Neural progenitor cell (in vitro differentiated cells): ENCODE measurements around the gene TMCO4. TPM values are rescaled to one million over a fixed set of nuclear protein-coding genes. Genes with fewer than 3 reads are reported as not detected.

Source experiments
- DNase-seq: peaks from one replicate; pipeline ENCODE4 v3.0.0-alpha.2; 2016; ENCODE audit warnings: low spot score
- H2AFZ ChIP-seq: fragments of 200-600 bp; sonication (generic); replicated peaks from 2 replicates; pipeline ENCODE4 v1.6.1; 2016; ENCODE audit warnings: antibody characterized with exemption
- H3F3A ChIP-seq: fragments of 200-600 bp; sonication (generic); 2 replicates; pipeline ENCODE4 v1.6.1; 2016; ENCODE audit warnings: antibody characterized with exemption, low read depth
- H3K27ac ChIP-seq: fragments of 200-600 bp; sonication (generic); 2 replicates; pipeline ENCODE4 v1.5.1; 2016; ENCODE audit warnings: mild to moderate bottlenecking
- H3K27me3 ChIP-seq: fragments of 200-600 bp; sonication (generic); 2 replicates; pipeline ENCODE4 v1.6.1; 2016; ENCODE audit warnings: mild to moderate bottlenecking, moderate library complexity
- H3K36me3 ChIP-seq: fragments of 200-600 bp; sonication (generic); 2 replicates; pipeline ENCODE4 v1.5.1; 2016
- H3K4me1 ChIP-seq: fragments of 200-600 bp; sonication (generic); 2 replicates; pipeline ENCODE4 v1.6.1; 2016; ENCODE audit warnings: mixed run types
- H3K4me2 ChIP-seq: fragments of 200-600 bp; sonication (generic); 2 replicates; pipeline ENCODE4 v1.6.1; 2016
- H3K4me3 ChIP-seq: fragments of 200-600 bp; sonication (generic); 2 replicates; pipeline ENCODE4 v1.5.1; 2016
- H3K79me2 ChIP-seq: fragments of 200-600 bp; sonication (generic); 2 replicates; pipeline ENCODE4 v1.6.1; 2016; ENCODE audit warnings: low read depth
- H3K9ac ChIP-seq: fragments of 200-600 bp; sonication (generic); 2 replicates; pipeline ENCODE4 v1.6.1; 2016
- H3K9me3 ChIP-seq: fragments of 200-600 bp; sonication (generic); 2 replicates; pipeline ENCODE4 v1.5.1; 2016; ENCODE audit warnings: low read depth
- H4K20me1 ChIP-seq: fragments of 200-600 bp; sonication (generic); 2 replicates; pipeline ENCODE4 v1.6.1; 2016; ENCODE audit warnings: low read depth
- H3K27ac Mint-ChIP-seq: 3 replicates; pipeline ENCODE4 v1.8.0; 2021; ENCODE audit warnings: mixed read lengths
- H3K27me3 Mint-ChIP-seq: 2 replicates; pipeline ENCODE4 v1.8.0; 2022; ENCODE audit warnings: low read depth, mild to moderate bottlenecking, inconsistent platforms, moderate library complexity, mixed read lengths; ENCODE audit not compliant: insufficient read depth
- H3K36me3 Mint-ChIP-seq: 3 replicates; pipeline ENCODE4 v1.8.0; 2021; ENCODE audit warnings: mixed read lengths
- H3K4me1 Mint-ChIP-seq: 3 replicates; pipeline ENCODE4 v1.8.0; 2021; ENCODE audit warnings: mixed read lengths
- H3K4me3 Mint-ChIP-seq: 3 replicates; pipeline ENCODE4 v1.8.0; 2021; ENCODE audit warnings: mild to moderate bottlenecking, moderate library complexity, mixed read lengths
- H3K9me3 Mint-ChIP-seq: 3 replicates; pipeline ENCODE4 v1.8.0; 2020; ENCODE audit warnings: mixed read lengths
- CTCF ChIP-seq: fragments of 200-600 bp; sonication (generic); IDR thresholded peaks from 2 replicates; pipeline ENCODE4 v1.5.1; 2017; ENCODE audit warnings: antibody characterized with exemption, mild to moderate bottlenecking
- EZH2 ChIP-seq: fragments of 200-600 bp; sonication (generic); IDR thresholded peaks from 2 replicates; pipeline ENCODE4 v1.6.1; 2017; ENCODE audit warnings: antibody characterized with exemption, mild to moderate bottlenecking, moderate library complexity
- EZH2phosphoT487 ChIP-seq: fragments of 200-600 bp; sonication (generic); IDR thresholded peaks from 2 replicates; pipeline ENCODE4 v1.6.1; 2017; ENCODE audit warnings: antibody characterized with exemption
- total RNA-seq: library from RNA; depleted of rRNA; stranded (reverse); fragments of >200 nt; gene quantifications from 2 replicates; pipeline ENCODE4 v1.2.3, GENCODE V29; 2015; ENCODE audit warnings: low replicate concordance

Gene TMCO4
- total RNA-seq, 1 donor from 2014 or later: 0.30 TPM

GRCh38 chr1:19706136-19706535, 93.6 kb downstream of the TMCO4 start:
- no peaks in the 10 kb centered on the region for H3K9me3 ChIP-seq
- peaks cover 38% of the 10 kb centered on the region for H3K4me1 Mint-ChIP-seq
- H3K4me3 ChIP-seq: no peak overlapping the region
- peaks cover 6% of the 10 kb centered on the region for H3K27me3 Mint-ChIP-seq
- no peaks in the 10 kb centered on the region for H3K36me3 Mint-ChIP-seq
- H3F3A ChIP-seq: peaks cover 16% of the 10 kb centered on the region
- no peak overlapping the region for H3K4me3 Mint-ChIP-seq
- H3K27ac ChIP-seq: no peak overlapping the region
- no peak overlapping the region for H3K9ac ChIP-seq
- H3K36me3 ChIP-seq: no peaks in the 10 kb centered on the region
- DNase-seq: no peak
- no peak overlapping the region for H3K4me2 ChIP-seq
- no peak overlapping the region for H3K27ac Mint-ChIP-seq
- no peaks in the 10 kb centered on the region for H4K20me1 ChIP-seq
- H2AFZ ChIP-seq: no peak overlapping the region
- peaks cover 11% of the 10 kb centered on the region for H3K4me1 ChIP-seq
- no peaks in the 10 kb centered on the region for H3K27me3 ChIP-seq
- no peaks in the 10 kb centered on the region for H3K79me2 ChIP-seq
- TF ChIP-seq EZH2phosphoT487: no peak
- TF ChIP-seq EZH2: no peak
- no peak for TF ChIP-seq CTCF
- H3K9me3 Mint-ChIP-seq: no peaks in the 10 kb centered on the region

- DNase-seq: no peak
- Histone ChIP-seq H3F3A (peaks cover 16% of the 10 kb centered on the region), H3K27me3 (no peaks in the 10 kb centered on the region), H4K20me1 (no peaks in the 10 kb centered on the region), H3K4me2 (no peak overlapping the region), H3K9ac (no peak overlapping the region), H3K9me3 (no peaks in the 10 kb centered on the region), H3K36me3 (no peaks in the 10 kb centered on the region), H3K79me2 (no peaks in the 10 kb centered on the region), H3K4me3 (no peak overlapping the region), H3K4me1 (peaks cover 11% of the 10 kb centered on the region), H3K27ac (no peak overlapping the region), H2AFZ (no peak overlapping the region)
- no peak overlapping the region for H3K4me3 Mint-ChIP-seq
- no peaks in the 10 kb centered on the region for H3K9me3 Mint-ChIP-seq
- H3K27ac Mint-ChIP-seq: no peak overlapping the region
- H3K36me3 Mint-ChIP-seq: no peaks in the 10 kb centered on the region
- H3K27me3 Mint-ChIP-seq: peaks cover 5% of the 10 kb centered on the region
- TF ChIP-seq EZH2 (no peak), CTCF (no peak), EZH2phosphoT487 (no peak)
- peaks cover 32% of the 10 kb centered on the region for H3K4me1 Mint-ChIP-seq
These were observed 94.3 kb downstream of the TMCO4 start for GRCh38 chr1:19705464-19705863.

GRCh38 chr1:19704247-19705113, 95.2 kb downstream of the TMCO4 start:
- Histone ChIP-seq H2AFZ (peak overlapping the region; percentile 22), H3K36me3 (no peaks in the 10 kb centered on the region), H4K20me1 (no peaks in the 10 kb centered on the region), H3K4me3 (no peak overlapping the region), H3F3A (peaks cover 16% of the 10 kb centered on the region), H3K9me3 (no peaks in the 10 kb centered on the region), H3K79me2 (no peaks in the 10 kb centered on the region), H3K4me2 (peak overlapping the region; percentile 24), H3K9ac (no peak overlapping the region), H3K4me1 (peaks cover 11% of the 10 kb centered on the region), H3K27ac (no peak overlapping the region), H3K27me3 (no peaks in the 10 kb centered on the region)
- no peak for TF ChIP-seq EZH2
- TF ChIP-seq EZH2phosphoT487: peak; percentile 16
- peak; percentile 85 for TF ChIP-seq CTCF
- peak; percentile 84 for DNase-seq
- Mint-ChIP-seq H3K27me3 (peaks cover 2% of the 10 kb centered on the region), H3K4me3 (peak overlapping the region; percentile 62), H3K4me1 (peaks cover 28% of the 10 kb centered on the region), H3K9me3 (no peaks in the 10 kb centered on the region), H3K27ac (no peak overlapping the region), H3K36me3 (no peaks in the 10 kb centered on the region)
